HG02623 (cell line): Measurements from ENCODE around the gene CD177.
"Not testable (repeated sequence)": the region's sequence is repeated elsewhere in the genome, so short reads cannot be mapped to it uniquely, and the experiment has no call there.

Experiments used
- ATAC-seq: cut with Tn5 transposase; IDR thresholded peaks from one replicate; pipeline ENCODE4 v1.9.1; 2021; ENCODE audit warnings: moderate library complexity; ENCODE audit not compliant: unreplicated experiment

The CD177 gene

DNA sequence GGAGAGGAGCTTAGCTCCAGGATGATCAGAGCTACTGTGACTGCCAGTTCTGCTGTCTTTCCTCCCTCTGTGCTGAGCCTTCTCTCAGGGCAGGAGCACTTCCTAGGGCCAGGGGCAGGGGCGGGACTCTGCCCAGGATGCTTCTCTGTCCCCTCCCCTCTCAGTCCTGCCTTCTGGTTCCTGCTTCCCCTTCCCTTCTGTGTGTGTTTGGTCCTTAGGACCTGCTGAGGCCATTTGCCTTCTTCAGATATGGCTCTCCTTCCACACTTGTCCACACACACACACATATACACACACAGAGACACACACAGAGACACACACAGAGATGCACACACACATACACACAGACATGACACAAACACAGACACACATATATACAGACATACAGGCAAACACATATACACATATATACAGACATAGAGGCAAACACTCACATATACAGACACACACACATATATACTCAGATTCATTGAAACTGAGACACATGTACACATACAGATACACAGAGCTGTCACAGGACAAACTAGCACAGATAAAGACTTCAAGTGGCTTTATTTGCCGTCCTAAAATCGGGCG, 22.0 kb upstream of the CD177 start:
- no peak for ATAC-seq

DNA sequence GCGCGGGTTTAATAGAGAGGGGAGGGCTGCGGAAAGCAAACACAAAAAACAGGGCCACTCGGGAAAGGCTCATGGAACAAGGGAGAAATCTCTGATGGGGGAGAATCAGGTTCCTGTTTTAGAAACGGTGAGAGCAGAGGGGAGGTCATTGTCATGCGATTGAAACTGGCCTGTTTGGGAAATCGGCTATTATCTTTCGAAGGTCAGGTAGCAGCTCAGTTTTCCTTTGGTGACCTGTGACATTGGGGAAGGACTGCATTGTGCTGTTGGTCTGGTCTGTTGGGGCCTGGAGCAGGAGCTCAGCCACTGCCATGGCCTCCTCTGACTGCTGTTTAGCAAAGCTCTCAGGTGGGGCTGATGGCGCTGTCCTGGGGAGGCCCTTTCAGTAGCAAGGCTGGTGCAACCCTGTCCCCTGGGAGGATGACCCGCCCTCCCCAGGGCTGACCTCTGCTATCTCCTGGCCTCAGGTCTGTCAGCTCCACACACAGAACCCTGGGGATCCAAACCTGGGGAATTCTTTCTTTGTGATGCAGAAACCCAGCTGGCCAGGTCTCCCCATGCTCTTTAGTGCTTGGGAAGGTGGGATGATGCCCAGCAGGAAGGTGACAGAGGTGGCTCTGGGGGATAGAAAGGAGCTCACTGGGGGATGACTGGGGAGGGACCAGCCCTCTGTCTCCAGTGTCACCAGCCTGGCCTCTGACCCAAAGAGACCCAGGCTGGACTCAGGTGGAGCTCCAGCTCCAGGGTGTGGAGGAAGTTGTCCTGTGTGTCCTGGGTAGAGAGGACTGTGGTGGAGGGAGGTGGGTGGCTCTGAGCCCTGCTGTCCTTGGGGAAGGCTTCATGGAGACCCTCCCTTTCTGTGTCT, 21.2 kb upstream of the CD177 start:
- no peak for ATAC-seq

DNA sequence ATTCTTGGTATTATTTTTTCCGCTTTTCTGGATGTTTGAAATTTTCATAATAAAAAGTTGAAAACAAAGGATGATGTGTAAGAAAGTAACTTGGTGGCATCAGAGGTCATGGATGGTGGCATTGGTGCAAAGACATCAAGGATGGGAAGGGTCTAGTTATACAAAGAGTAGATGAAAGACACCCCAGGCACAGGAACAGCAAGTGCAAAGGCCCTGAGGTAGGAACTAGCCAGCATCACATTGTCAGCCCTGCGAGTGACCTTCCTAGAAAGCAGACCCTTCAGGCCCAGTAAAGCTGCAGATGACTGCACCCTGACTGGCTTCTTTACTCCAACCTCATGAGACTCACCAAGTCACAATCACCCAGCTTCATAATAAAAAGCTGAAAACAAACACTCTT, 17.0 kb upstream of the CD177 start:
- not testable (repeated sequence) for ATAC-seq

DNA sequence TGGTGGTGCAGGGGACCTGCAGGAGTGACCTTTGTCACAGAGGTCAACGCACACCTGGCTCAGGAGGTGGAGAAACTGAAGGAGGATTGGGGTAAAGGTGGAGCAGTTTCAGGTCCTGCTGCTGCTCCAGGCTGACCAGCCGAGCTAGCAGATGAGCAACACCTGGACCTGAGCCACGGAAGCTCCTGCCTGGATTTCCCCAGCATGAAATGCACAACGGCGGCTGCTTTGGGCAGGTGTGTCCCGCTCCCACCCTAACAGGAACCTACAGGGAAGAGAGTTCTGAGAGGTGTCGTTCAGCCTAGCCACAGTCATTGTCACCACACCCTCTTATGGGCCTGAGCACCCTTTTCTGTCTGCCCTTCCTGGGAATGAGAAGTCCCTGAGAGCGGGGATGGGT, 15.7 kb upstream of the CD177 start:
- ATAC-seq, result no peak

DNA sequence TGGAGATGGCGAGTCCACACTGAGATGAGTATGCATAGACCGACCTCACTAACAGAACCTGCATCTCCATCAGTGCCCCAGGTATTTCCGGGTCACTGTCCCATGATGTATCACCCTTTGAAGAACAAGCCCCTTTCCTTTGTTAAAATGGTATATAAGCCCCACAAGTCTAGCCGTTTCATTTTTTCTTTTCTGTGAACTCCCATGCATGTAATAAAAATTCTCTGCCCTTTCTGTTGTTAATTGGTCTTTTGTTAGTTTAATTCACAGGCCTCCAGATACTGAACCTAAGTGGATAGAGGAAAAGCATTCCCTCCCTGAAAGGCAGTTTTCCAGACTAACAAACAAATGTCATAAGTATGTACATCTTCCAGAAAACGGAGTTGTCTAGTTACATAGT, 15.0 kb upstream of the CD177 start:
- no peak for ATAC-seq

DNA sequence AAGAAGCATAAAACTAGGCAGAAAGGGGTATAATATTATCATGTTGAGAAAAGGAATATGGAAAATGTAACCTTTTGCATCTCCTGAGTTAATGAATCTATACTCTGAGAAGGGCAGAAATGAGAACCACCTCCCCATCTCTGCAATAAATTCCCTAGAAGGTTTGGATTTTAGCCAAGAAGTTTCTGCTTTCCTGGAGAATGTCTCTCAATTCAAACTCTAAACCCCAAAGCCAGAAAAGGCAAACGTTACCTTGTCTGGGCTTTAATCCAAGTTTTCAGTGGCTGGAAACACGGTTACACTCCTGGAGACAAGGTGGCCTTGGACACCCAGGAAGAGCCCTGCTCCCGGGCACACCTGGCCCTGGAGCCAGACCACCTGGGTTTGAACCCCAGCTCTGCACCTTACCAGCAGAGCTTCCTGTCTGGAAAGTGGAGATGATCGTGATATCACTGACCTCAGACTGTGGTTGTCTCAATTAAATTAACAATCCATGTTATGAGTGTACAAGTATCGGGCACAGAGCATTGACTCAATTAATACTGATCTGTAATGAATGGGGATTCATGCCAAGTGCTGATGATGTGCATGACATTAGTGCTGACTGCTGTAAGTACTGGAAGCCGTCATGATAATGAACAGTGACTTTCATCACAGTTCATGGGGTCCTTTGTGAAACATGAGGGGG, 14.1 kb upstream of the CD177 start:
- ATAC-seq, result not testable (repeated sequence)

DNA sequence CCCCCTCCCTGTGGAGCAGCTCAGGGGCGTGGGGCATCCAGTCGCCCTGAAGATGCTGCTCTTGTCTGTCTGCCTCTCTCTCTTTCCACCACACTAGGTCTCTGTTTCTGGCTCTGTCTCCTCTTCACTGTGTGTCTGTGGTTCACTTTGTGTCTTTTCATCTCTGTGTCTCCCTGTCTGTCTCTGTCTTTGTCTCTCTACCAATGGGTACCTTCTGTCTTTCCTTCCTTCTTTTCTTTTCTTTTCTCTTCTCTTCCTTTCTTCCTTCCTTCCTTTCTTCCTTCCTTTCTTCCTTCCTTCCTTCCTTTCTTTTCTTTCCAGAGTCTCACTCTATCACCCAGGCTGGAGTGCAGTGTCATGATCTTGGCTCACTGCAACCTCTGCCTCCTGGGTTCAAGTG, 13.4 kb upstream of the CD177 start:
- not testable (repeated sequence) for ATAC-seq

DNA sequence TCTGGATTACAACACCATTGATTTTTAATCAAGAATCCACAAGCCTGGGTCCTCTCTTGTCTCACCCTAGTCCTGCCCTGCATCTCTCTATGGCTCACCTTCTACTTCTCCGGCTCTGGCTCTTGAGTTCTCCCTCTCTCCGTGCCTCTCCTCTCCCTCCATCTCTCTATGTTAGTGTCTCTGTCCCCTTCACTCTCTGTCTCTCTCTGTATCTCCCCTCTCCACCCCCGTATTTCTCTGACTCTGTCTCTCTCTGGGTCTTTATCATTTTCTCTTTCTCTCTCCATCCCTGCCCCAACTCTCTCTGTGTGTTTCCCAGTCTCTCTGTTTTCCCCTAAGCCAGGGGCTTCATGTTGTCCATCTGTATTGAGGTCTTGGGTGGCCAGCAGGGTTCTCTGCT, 12.4 kb upstream of the CD177 start:
- not testable (repeated sequence) for ATAC-seq

DNA sequence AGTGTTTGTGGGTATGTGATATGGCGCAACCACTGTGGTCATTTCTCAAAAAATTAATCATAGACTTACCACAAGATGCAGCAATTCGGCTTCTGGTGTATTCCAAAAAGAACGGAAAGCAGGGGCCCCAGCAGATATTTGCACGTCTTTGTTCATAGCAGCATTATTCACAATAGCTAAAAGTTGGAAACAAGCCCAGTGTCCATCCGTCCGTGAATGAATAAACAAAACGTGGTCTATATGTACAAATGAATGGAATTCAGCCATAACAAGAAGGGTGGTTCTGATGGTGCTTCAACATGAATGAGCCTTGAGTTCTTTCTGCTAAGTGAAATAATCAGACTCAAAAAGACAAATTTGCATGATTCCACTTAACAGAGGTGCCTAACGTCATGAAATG, 11.4 kb upstream of the CD177 start:
- not testable (repeated sequence) for ATAC-seq

DNA sequence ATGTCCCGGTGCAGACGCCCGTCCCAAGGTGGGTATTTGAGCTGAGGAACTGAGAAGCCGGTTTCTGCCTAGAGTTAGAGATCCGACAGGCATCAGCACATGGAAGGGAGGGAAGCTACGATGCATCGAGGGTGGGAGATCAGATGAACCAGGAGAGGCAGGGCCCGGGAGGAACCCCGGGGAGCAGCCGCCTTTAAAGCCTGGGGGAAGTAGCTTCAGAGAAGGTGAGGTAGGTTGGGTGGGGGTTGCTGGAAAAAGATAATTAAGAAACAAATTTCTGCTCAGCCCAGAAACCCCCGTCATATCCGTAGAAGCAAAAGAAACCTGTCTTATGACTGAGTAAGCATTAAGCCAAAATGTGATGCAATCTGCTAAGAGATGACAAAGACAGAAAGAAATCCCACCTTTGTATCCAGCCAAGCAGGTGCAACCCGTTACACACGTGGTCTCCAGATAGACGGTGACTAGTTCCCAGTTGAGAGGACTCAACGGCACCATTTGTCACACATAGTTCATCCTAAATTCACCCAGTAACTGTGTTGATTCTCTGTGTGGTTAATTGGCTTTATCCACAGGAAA, 9.1 kb upstream of the CD177 start:
- ATAC-seq, result not testable (repeated sequence)

DNA sequence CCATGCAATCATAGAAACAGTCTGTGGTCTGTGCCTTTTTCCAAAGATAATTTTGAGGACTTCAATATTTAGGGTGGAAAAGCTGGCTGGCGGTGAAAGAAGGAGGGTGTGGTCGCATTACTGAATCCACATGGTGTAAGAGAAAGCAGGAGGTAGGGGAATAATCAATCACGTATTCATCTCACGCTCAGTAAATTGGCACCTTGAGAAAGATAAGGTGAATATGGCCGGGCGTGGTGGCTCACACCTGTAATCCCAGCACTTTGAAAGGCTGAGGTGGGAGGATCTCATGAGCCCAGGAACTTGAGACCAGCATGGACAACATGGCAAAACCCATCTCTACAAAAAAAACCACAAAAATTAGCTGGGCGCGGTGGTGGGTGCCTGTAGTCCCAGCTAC, 3.7 kb upstream of the CD177 start:
- ATAC-seq, result not testable (repeated sequence)

DNA sequence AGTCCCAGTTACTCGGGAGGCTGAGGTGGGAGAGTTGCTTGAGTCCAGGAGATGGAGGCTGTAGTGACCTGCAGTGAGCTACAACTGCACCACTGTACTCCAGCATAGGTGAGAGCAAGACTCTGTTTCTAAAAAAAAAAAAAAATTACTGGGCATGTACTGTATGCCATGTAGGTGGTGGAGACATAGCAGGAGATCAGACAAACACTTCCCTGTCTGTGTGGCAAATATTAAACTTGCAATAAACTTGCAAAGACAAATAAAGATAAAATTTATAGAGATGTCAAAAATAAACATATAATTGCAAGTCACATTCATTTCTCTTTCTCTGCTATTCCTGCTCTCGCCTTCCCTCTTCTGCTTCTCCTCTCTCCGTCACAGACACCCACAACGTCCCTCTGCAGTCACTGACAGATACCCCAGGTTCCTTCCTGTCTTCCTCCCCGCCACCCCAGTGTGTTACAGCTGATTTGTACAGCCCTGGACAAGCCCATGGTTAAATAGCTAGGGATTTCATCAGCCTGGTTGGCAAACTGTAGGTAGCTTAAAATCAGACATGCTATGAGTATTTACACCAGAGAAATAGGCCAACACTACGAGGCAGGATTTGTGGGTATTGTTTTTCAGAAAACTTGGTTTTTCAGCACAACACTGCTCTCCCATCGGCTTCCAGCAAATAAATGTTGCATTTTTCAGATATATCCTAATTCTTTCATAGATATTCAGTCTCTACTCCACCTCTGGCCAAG, 1.3 kb upstream of the CD177 start:
- no peak for ATAC-seq

DNA sequence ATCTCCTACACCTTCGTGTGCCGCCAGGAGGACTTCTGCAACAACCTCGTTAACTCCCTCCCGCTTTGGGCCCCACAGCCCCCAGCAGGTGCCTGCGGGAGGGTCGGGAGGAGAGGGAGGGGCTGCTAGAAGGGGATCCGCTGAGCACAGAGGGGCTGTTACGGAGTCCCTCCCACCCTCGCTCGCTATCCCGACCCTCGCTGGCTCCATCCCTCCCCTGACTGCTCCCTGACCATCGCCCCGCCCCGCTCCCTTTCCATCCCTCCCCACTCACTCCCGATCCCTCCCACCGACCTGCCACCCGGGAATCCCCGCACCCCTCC, 780 bp downstream of the CD177 start:
- ATAC-seq, result no peak

DNA sequence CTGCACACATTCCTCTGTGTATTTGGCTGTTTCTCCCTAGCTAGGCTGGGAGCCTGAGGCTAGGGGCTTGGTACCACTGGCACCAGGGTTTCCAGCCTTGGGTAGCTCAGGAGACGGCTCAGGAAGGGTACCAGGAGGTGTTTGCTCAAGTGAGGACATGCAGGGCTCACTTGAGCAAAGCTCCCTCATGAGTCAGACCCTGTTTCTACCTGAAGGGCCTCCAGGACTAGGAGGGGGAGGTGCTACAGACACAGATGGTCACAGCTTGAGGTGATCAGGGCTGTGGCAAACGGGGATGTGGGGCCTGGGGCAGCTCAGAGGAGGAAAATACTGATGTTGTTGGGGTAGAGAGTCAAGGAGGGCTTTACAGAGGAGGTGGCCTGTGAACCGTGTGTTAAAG, 3.3 kb downstream of the CD177 start:
- ATAC-seq, result not testable (repeated sequence)

DNA sequence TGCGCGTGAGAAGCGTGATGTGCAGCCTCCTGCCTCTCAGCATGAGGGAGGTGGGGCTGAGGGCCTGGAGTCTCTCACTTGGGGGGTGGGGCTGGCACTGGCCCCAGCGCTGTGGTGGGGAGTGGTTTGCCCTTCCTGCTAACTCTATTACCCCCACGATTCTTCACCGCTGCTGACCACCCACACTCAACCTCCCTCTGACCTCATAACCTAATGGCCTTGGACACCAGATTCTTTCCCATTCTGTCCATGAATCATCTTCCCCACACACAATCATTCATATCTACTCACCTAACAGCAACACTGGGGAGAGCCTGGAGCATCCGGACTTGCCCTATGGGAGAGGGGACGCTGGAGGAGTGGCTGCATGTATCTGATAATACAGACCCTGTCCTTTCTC, 8.7 kb downstream of the CD177 start:
- no peak for ATAC-seq

DNA sequence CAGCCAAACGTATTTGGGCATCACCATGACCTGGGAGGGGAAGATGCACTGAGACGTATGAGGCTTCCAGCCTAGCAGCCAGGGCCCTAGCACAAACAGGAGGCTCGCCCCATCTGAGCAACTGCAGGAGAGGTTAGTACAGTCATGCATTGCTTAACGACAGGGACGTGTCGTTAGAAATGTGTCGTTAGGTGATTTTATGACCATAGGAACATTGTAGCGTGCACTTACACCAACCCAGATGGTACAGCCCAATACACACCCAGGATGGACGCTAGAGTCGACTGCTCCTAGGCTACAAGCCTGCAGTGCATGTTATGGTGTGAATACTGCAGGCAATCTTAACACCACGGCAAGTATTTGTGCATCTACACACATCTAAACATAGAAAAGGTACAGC, 9.3 kb downstream of the CD177 start:
- no peak for ATAC-seq

DNA sequence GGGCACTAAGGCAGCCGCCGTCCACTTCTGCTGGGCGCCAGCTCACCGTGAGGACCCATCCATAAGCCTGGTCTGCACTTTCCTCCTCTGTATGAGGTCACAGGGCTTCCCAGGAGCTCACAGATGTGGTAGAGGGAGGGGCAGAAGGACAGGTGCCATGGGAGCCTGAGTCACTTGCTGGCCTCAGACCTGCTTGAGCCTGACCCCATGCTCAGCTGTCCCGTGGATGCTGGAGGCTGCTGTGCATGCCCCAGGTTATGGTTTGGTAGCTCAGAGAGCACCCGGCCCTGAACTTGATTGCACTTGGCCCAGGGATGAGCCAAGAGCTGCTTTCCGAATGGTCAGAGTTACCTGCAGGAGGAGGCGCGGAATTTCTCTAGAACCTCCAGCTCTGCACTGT, 12.2 kb downstream of the CD177 start:
- not testable (repeated sequence) for ATAC-seq

DNA sequence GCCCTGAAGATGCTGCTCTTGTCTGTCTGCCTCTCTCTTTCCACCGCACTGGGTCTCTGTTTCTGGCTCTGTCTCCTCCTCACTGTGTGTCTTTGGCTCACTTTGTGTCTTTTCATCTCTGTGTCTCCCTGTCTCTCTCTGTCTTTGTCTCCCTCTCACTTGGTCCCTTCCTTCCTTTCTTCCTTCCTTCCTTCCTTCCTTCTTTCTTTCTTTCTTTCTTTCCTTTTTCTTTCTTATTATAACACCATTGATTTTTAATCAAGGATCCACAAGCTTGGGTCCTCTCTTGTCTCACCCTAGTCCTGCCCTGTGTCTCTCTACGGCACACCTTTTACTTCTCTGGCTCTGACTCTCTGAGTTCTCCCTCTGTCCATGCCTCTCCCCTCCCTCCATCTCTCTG, 14.3 kb downstream of the CD177 start:
- ATAC-seq, result no peak

DNA sequence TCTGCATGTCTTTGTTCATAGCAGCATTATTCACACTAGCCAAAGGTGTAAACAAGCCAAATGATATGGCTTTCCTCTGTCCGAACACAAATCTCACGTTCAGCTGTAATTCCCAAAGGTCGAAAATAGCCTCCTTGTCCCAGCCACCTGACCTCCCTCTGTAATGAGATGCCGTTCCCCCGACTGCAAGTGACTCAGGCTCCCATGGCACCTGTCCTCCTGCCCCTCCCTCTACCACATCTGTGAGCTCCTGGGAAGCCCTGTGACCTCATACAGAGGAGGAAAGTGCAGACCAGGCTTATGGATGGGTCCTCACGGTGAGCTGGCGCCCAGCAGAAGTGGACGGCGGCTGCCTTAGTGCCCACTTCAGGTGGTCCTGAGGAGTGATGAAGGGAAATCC, 15.4 kb downstream of the CD177 start:
- not testable (repeated sequence) for ATAC-seq

DNA sequence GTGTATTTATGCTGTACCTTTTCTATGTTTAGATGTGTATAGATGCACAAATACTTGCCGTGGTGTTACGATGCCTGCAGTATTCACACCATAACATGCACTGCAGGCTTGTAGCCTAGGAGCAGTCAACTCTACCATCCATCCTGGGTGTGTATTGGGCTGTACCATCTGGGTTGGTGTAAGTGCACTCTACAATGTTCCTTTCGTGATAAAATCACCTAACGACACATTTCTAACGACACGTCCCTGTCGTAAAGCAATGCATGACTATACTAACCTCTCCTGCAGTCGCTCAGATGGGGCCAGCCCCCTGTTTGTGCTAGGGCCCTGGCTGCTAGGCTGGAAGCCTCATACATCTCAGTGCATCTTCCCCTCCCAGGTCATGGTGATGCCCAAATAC, 18.4 kb downstream of the CD177 start:
- ATAC-seq, result no peak

DNA sequence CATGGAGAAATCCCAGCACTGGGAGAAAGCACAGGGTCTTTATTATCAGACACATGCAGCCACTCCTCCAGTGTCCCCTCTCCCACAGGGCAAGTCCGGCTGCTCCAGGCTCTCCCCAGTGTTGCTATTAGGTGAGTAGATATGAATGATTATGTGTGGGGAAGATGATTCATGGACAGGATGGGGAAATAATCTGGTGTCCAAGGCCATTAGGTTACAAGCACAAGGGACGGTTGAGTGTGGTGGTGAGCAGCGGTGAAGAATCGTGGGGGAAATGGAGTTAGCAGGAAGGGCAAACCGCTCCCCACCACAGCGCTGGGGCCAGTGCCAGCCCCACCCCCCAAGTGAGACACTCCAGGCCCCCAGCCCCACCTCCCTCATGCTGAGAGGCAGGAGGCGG, 19.0 kb downstream of the CD177 start:
- ATAC-seq, result no peak
